Effector CD4-positive, alpha-beta T cell (primary cell): ENCODE results near the gene KAT2A.

Source experiments
- DNase-seq: peaks from one replicate; pipeline ENCODE4 v3.0.0-alpha.2; 2020

KAT2A gene

GRCh38 chr17:42135151-42135550 lies 14.0 kb upstream of the KAT2A start:
- no peak for DNase-seq

- DNase-seq, result no peak
These were observed 12.4 kb upstream of the KAT2A start for GRCh38 chr17:42133461-42134041.

GRCh38 chr17:42132941-42133340 lies 11.8 kb upstream of the KAT2A start:
- no peak for DNase-seq

- DNase-seq, result no peak
These were observed 10.8 kb upstream of the KAT2A start for GRCh38 chr17:42131981-42132432.

- no peak for DNase-seq
These were observed 10.1 kb upstream of the KAT2A start for GRCh38 chr17:42131232-42131631.

GRCh38 chr17:42130310-42130936 lies 9.3 kb upstream of the KAT2A start:
- DNase-seq, result no peak

GRCh38 chr17:42129109-42129837 lies 8.1 kb upstream of the KAT2A start:
- no peak for DNase-seq

- no peak for DNase-seq
These were observed 6.2 kb upstream of the KAT2A start for GRCh38 chr17:42127414-42127813.

- no peak for DNase-seq
These were observed 5.7 kb upstream of the KAT2A start for GRCh38 chr17:42126836-42127235.

GRCh38 chr17:42125565-42125964 lies 4.4 kb upstream of the KAT2A start:
- DNase-seq, result no peak

- DNase-seq, result no peak
These were observed 3.1 kb upstream of the KAT2A start for GRCh38 chr17:42124256-42124655.

- no peak for DNase-seq
These were observed 1.5 kb upstream of the KAT2A start, which contains the start of gene HSPB9 for GRCh38 chr17:42122371-42123303. HSPB9 (plus strand) TSS chr17:42122804; CDS start chr17:42122851, 47 bp downstream.

GRCh38 chr17:42120161-42120769 lies 902 bp downstream of the KAT2A start:
- DNase-seq, result no peak

GRCh38 chr17:42119301-42119700 lies 1.9 kb downstream of the KAT2A start:
- no peak for DNase-seq

GRCh38 chr17:42118545-42118944 lies 2.6 kb downstream of the KAT2A start:
- no peak for DNase-seq

GRCh38 chr17:42118126-42118510 lies 3.0 kb downstream of the KAT2A start:
- DNase-seq, result no peak

- no peak for DNase-seq
These were observed 3.6 kb downstream of the KAT2A start for GRCh38 chr17:42117397-42118125.

- DNase-seq, result peak; percentile 78
These were observed 4.3 kb downstream of the KAT2A start for GRCh38 chr17:42116705-42117396.

GRCh38 chr17:42114118-42114517 lies 7.0 kb downstream of the KAT2A start:
- DNase-seq, result no peak

- no peak for DNase-seq
These were observed 7.7 kb downstream of the KAT2A start for GRCh38 chr17:42113293-42114069.
